Ecto neural progenitor cell (in vitro differentiated cells): Measurements from ENCODE around the gene TTL.
"Not testable (repeated sequence)": the region's sequence is repeated elsewhere in the genome, so short reads cannot be mapped to it uniquely, and the experiment has no call there.

ENCODE experiments used
- DNase-seq: peaks from one replicate; pipeline ENCODE4 v3.0.0-alpha.2; 2018; ENCODE audit warnings: low spot score

The TTL gene

GRCh38 chr2:112481528-112482233 is at the start of gene TTL:
TSS of gene TTL (plus strand) at chr2:112482156. CDS start at chr2:112482345, 189 bp downstream.
- DNase-seq: peak; percentile 80

- DNase-seq: not testable (repeated sequence)
Measured at GRCh38 chr2:112432390-112432734, 49.6 kb upstream of the TTL start.

GRCh38 chr2:112432735-112433479 is 49.0 kb upstream of the TTL start:
- DNase-seq: not testable (repeated sequence)

GRCh38 chr2:112433480-112433879 is 48.5 kb upstream of the TTL start, which contains the start of gene RGPD8:
TSS of gene RGPD8 (minus strand) at chr2:112433645. CDS start at chr2:112433453, 192 bp downstream.
- peak; percentile 86 for DNase-seq

- no peak for DNase-seq
Measured at GRCh38 chr2:112433932-112434730, 47.8 kb upstream of the TTL start.

- not testable (repeated sequence) for DNase-seq
Measured at GRCh38 chr2:112434890-112435715, 46.9 kb upstream of the TTL start.

- DNase-seq: not testable (repeated sequence)
Measured at GRCh38 chr2:112435716-112436431, 46.1 kb upstream of the TTL start.

GRCh38 chr2:112436993-112437392 is 45.0 kb upstream of the TTL start:
- DNase-seq: not testable (repeated sequence)

GRCh38 chr2:112437405-112437831 is 44.5 kb upstream of the TTL start:
- DNase-seq: not testable (repeated sequence)

GRCh38 chr2:112438603-112439261 is 43.2 kb upstream of the TTL start:
- DNase-seq: not testable (repeated sequence)

GRCh38 chr2:112444256-112444655 is 37.7 kb upstream of the TTL start:
- DNase-seq: not testable (repeated sequence)

- no peak for DNase-seq
Measured at GRCh38 chr2:112449854-112450253, 32.1 kb upstream of the TTL start.

GRCh38 chr2:112451317-112451716 is 30.6 kb upstream of the TTL start:
- DNase-seq: no peak

GRCh38 chr2:112454586-112454985 is 27.4 kb upstream of the TTL start:
- DNase-seq: no peak

- no peak for DNase-seq
Measured at GRCh38 chr2:112459372-112459771, 22.6 kb upstream of the TTL start.

- no peak for DNase-seq
Measured at GRCh38 chr2:112462178-112462577, 19.8 kb upstream of the TTL start.

- no peak for DNase-seq
Measured at GRCh38 chr2:112463256-112463655, 18.7 kb upstream of the TTL start.

GRCh38 chr2:112465382-112465781 is 16.6 kb upstream of the TTL start:
- no peak for DNase-seq

GRCh38 chr2:112472547-112473263 is 9.3 kb upstream of the TTL start:
- no peak for DNase-seq
